ENCODE measurements around the gene RXRA.

- TF ChIP-seq POLR2A (IDR thresholded peaks at IDR 0.05; ENCODE audit: low read length) (no peak), GATA1 (IDR thresholded peaks at IDR 0.05; ENCODE audit: low read depth, low read length) (no peak)
These were observed 35.2 kb downstream of the RXRA start for GRCh38 chr9:134361426-134361825.
